NCI-H774 (cell line): Measurements from ENCODE around the gene GCKR.
"Not testable (repeated sequence)": the region's sequence is repeated elsewhere in the genome, so short reads cannot be mapped to it uniquely, and the experiment has no call there.

Experiments
- DNase-seq: peaks from one replicate; lab custom pipeline; 2025; lab: John Stamatoyannopoulos, UW

Gene GCKR

DNA sequence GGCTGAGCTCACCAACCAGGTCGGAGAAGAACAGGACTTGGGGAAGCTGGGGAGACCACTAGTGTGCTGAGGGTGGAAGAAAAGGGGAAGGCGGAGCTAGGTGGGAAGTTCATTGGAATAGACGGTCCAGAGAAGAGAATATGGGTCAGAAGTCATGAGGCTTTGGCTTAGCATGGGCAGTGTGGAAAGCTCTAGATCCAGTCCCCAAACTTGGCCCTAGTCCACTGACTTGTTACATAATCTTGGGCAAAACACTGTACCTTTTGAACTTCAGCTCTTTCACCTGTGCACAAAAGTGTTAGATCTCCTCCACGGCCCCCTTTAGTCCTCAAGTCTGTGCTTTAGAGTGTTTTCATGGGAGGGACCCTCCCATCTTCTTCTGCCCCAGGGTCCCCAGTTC is 10.7 kb downstream of the GCKR start:
- no peak for DNase-seq

DNA sequence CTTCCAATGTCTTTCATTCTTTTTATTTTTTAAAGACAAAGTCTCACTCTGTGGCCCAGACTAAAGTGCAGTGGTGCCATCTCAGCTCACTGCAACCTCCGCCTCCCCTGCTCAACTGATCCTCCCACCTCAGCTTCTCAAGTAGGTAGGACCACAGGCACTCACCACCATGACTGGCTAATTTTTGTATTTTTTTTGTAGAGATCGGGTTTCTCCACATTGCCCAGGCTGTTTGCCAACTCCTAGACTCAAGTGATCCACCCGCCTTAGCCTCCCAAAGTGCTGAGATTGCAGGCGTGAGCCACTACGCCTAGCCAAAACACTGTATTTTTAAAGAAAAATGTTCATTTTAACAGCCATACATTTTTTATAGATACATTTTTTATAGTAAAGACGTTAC is 12.7 kb downstream of the GCKR start:
- DNase-seq: no peak

- no peak for DNase-seq
Measured at GRCh38 chr2:27518113-27518781, 21.6 kb downstream of the GCKR start.

DNA sequence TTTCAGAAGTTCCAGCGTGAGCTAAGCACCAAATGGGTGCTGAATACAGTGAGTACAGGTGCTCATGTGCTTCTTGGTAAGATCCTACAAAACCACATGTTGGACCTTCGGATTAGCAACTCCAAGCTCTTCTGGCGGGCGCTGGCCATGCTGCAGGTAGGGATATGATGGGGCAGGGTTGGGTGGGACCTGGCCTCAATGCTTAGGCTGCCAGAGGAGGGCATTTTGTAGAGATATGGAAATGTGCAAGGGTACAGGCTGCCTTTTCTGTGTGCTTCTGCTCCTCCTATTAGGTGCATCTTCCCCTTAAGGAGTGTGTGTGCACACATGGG is 22.1 kb downstream of the GCKR start:
- DNase-seq: no peak

- no peak for DNase-seq
Measured at GRCh38 chr2:27520316-27520715, 23.7 kb downstream of the GCKR start.

GRCh38 chr2:27522400-27522945 is 25.8 kb downstream of the GCKR start:
- DNase-seq: no peak

DNA sequence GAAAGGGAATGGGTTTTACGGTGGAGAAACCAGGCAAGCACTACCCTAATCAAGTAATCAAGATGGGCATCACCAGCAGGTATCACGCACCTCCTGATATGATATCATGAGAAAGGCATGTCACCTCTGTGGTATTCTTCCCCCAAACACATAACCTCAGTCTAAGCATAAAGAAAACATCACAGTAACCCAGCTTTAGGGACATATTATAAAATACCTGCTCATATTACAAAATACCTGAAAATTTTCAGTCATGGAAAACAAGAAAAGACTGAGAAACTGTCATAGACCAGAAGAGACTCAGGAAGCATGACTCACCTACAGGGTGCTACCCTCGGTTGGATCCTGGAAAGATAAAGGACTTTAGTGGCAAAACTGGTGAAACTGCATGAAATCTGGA is 30.5 kb downstream of the GCKR start:
- no peak for DNase-seq

DNA sequence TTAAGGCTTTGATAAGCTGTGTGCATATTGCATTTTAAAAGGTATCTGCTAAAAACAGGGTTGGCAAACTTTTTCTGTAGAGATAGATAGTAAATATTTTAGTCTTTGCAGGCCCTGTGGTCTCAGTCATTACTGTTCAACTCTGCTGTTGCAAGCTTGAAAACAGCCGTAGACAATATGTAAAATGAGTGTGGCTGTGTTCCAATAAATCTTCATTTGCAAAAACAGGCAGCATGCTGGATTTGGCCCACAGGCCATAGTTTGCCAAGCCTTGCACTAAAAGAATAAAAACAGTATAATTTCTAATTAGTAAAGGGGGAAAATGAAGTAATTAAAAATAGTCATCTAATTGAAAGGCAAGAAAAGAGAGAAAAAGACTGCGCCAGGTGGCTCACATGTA is 35.3 kb downstream of the GCKR start:
- DNase-seq: no peak

GRCh38 chr2:27537287-27537686 is 40.6 kb downstream of the GCKR start:
- DNase-seq: no peak

GRCh38 chr2:27538839-27539450 is 42.3 kb downstream of the GCKR start:
- DNase-seq: not testable (repeated sequence)

DNA sequence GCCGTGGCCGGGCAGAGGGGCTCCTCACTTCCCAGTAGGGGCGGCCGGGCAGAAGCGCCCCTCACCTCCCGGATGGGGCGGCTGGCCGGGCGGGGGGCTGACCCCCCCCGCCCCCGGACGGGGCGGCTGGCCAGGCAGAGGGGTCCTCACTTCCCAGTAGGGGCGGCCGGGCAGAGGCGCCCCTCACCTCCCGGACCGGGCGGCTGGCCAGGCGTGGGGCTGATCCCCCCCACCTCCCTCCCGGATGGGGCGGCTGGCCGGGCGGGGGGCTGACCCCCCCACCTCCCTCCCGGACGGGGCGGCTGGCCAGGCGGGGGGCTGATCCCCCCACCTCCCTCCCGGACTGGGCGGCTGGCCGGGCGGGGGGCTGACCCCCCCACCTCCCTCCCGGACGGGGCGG is 43.0 kb downstream of the GCKR start:
- DNase-seq: not testable (repeated sequence)

- DNase-seq: no peak
Measured at GRCh38 chr2:27544143-27544821, 47.6 kb downstream of the GCKR start.

DNA sequence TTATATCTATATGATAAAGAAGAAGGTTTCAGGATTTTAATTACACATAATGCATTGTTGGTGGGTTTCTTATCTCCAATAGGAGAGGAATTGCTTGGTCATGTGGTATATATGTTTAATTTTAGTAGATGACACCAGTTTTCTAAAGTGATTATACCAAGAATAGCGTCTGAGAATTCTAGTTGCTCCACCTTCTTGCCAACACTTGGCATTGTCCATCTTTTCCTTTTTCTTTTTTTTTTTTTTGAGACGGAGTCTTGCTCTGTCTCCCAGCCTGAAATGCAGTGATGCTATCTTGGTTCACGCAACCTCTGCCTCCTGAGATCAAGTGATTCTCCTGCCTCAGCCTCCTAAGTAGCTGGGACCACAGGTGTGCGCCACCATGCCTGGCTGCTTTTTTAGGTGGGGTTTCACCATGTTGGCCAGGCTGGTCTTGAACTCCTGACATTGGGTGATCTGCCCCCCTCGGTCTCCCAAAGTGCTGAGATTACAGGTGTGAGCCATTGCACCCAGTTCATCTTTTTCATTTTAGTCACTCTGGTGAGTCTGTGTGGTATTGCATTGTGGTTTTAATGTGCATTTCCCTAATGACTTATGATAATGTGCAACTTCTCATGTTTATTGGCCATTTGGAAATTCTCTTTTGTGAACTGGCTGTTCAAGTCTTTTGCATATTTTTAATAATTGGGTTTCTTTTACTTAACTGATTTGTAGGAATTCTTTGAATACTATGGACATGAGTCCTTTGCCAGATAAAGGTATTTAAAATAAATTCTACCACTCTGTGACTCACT is 48.9 kb downstream of the GCKR start:
- no peak for DNase-seq

- DNase-seq: no peak
Measured at GRCh38 chr2:27549303-27549702, 52.7 kb downstream of the GCKR start.

DNA sequence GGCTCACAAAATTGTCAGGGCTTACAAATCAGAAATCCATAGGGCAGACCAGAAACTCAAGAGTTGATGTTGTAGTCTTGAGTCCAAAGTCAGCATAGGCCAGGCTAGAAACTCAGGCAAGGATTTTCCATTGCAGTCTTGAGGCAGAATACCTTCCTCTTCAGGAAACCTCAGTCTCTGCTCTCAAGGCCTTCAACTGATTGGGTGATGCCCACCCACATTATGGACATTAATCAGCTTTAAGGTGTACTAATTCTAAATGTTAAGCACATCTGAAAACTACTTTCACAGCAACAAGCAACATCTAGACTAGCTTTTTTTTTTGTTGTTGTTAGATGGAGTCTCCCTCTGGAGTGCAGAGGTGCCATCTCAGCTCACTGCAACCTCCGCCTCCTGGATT is 54.9 kb downstream of the GCKR start:
- DNase-seq: no peak

GRCh38 chr2:27552941-27553340 is 56.3 kb downstream of the GCKR start:
- no peak for DNase-seq

DNA sequence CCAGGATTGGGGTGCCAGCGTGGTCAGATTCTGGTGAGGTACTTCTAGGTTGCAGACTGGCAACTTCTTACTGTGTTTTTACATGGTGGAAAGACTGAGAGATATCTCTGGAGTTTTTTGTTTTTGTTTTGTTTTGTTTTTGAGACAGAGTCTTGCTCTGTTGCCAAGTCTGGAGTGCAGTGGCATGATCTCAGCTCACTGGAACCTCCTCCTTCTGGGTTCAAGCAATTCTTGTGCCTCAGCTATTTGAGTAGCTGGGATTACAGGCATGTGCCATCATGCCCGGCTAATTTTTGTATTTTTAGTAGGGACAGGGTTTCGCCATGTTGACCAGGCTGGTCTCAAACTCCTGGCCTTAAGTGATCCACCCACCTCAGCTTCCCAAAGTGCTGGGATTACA is 57.8 kb downstream of the GCKR start:
- not testable (repeated sequence) for DNase-seq

GRCh38 chr2:27559228-27559627 is 62.6 kb downstream of the GCKR start:
- DNase-seq: no peak

GRCh38 chr2:27561060-27561459 is 64.4 kb downstream of the GCKR start:
- no peak for DNase-seq

DNA sequence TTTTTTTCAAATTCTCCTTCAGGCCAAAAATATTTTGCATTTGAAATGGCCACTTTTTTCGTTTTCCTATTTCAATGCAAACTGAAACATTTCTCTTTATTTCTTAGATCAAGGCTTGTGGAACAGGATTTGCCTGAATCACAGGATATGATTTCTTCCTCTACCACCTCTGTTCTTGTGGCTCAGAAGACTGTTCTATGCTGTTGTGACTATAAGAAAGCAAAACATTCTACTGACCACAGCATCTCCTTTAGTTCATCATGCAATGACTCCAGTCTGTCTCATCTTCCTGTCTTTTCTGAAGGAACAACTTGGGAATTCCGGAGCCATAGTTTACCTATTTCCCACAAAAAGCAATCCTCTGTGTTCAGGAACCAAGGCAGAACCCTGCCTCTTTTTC is 70.0 kb downstream of the GCKR start:
- no peak for DNase-seq

- no peak for DNase-seq
Measured at GRCh38 chr2:27569398-27569797, 72.8 kb downstream of the GCKR start.

DNA sequence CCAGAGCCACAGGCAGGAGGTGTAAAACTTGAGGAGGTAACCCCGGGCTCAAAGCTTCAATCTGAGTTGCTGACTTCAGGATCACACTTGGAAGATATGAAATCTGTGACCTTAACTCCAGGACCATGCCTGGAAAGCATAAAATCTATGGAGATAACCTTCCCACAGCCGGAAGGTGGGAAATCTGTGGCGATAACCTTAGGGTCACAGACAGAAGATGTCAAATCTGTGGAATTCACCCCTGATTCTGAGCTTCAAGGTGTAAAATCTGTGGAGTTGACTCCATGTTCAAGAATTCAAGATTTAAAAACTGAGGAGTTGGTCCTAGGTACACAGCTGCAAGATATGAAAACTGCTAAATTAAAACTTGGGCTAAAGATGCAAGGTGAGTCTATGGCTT is 74.6 kb downstream of the GCKR start:
- no peak for DNase-seq

- no peak for DNase-seq
Measured at GRCh38 chr2:27571681-27572080, 75.0 kb downstream of the GCKR start.
